GM12872 (cell line): ENCODE data around the gene TBC1D4.

ENCODE experiments used
- CTCF ChIP-seq: IDR thresholded peaks from 3 replicates; pipeline ENCODE4 v1.5.1; 2011; ENCODE audit warnings: low read depth, mild to moderate bottlenecking, low read length, moderate library complexity; ENCODE audit not compliant: insufficient read depth

TBC1D4 gene

GRCh38 chr13:75430436-75431209 lies 51.3 kb downstream of the TBC1D4 start:
- no peak for TF ChIP-seq CTCF

- TF ChIP-seq CTCF: no peak
These were observed 55.5 kb downstream of the TBC1D4 start for GRCh38 chr13:75426421-75426820.

DNA sequence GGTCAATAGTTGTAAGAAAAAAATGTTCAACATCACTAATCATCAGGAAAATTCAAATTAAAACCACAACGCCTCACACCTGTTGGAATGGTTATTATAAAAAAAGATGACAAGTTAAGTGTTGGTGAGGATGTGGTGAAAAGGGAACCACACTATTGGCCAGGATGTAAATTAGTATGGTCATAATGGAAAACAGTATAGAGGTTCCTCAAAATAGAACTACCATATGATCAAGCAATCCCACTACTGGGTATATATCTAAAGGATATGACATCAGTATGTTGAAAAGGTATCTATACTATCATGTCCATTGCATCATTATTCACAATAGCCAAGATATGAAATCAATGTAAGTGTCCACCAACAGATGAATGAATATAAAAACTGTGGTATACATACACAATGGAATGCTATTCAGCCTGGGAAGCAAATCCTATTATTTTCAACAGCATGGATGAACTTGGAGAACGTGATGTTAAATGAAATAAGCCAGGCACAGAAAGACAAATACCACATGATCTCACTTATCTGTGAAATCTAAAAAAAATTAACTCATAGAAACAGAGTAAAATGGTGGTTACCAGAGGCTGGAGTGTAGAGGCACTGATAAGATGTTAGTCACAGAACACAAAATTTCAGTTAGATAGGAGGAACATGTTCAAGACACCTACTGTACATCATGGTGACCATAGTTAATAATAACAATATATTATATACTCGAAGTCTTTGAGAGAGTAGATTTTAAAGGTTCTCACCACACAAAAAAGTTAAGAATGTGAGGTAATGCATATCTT lies 56.6 kb downstream of the TBC1D4 start:
- TF ChIP-seq CTCF: no peak

DNA sequence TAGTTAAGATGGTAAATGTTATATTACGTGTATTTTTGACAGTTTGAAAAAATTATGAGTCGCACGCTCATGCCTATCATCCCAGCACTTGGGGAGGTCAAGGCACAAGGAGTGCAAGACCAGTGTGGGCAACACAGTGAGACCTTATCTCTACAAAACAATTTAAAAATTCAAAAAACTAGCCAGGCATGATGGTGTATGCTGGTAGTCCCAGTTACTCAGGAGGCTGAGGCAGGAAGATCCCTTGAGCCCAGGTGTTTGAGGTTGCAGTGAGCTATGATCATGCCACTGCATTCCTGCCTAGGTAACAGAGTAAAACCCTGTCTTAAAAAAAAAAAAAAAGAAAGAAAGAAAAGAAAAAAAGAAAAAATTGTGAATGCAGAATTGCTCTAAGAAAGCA lies 58.0 kb downstream of the TBC1D4 start:
- TF ChIP-seq CTCF: no peak

DNA sequence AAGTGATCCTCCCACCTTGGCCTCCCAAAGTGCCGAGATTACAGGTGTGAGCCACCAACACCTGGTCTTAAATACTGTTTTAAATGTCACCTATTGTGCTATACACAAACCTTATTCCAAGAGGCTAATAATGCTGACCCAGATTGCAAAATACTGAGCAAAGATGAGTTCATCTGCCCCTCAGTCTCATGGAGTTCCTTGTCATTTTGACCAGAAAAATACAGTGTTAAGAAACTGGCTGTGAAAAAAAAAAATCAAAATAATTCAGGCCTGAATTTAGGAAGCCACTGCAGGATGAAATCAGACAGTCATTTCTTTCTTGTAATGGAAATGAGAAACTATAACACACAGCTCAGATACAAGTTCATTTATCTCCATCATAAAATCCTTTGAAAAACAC lies 59.9 kb downstream of the TBC1D4 start:
- no peak for TF ChIP-seq CTCF

GRCh38 chr13:75421133-75421532 lies 60.8 kb downstream of the TBC1D4 start:
- TF ChIP-seq CTCF: no peak

DNA sequence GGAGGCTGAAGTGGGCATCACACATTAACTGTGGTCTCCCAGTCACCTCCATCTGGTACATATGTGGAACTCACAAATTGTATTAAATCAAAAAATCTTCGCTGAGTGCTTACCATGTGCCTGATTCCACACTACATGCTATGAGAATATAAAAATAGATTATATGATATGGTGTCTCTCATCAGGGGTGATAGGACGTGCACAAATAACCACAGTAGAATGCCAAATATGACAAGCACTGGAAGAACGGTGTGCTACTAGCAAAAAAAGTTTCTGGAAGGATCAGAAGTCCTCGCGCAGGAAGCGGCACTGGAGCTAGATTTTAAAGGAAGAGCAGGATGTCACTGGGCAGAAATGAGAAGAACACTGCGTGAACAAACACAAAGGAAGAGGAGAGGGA lies 62.3 kb downstream of the TBC1D4 start:
- no peak for TF ChIP-seq CTCF
